Endothelial cell of umbilical vein (primary cell): Measurements from ENCODE around the gene ITGAE. TPM values are rescaled to one million over a fixed set of nuclear protein-coding genes. Genes with fewer than 3 reads are reported as not detected.

Experiments used
- BruUV-seq: library from RNA; stranded (reverse); fragments of 400-500 nt; replicated peaks from 2 replicates; lab custom pipeline; 2021; lab: Mats Ljungman, UMichigan
- CTCF ChIA-PET: fragments of 300-600, 350-600 bp; sonication (Branson Sonifier 250); formaldehyde crosslinking; loops from one replicate; lab custom pipeline; 2021; ENCODE audit warnings: antibody characterized with exemption, inconsistent platforms; lab: Charles Lee
- POLR2A ChIA-PET: fragments of 300-600, 350-600 bp; sonication (Branson Sonifier 250); formaldehyde crosslinking; loops from one replicate; lab custom pipeline; 2021; ENCODE audit warnings: antibody characterized with exemption, inconsistent platforms; lab: Charles Lee
- DNase-seq: peaks from one replicate; pipeline ENCODE4 v3.0.0-alpha.2; 2011; ENCODE audit warnings: low read depth, low spot score
- FAIRE-seq: peaks from 2 replicates; lab custom pipeline; 2011; peaks lifted over from hg19 to GRCh38; lab: Jason Lieb, UNC
- H2AFZ ChIP-seq: 2 replicates; pipeline ENCODE4 v1.6.0; 2012; ENCODE audit warnings: low read depth, low read length, control low read depth, inconsistent platforms
- H3K27ac ChIP-seq: 2 replicates; pipeline ENCODE4 v1.5.1; 2011; ENCODE audit warnings: low read depth, mild to moderate bottlenecking, control low read depth, low read length, moderate library complexity; ENCODE audit not compliant: insufficient read depth
- H3K27me3 ChIP-seq, 2 experiments: 2 replicates each; pipeline versions ENCODE4 v1.6.0 to v1.6.1; 2011; ENCODE audit warnings: low read length in 2 of 2, mixed read lengths in 1 of 2; ENCODE audit not compliant: control insufficient read depth in 2 of 2, insufficient read depth in 2 of 2
- H3K36me3 ChIP-seq, 2 experiments: 2 replicates in 1 of 2; 3 replicates in 1 of 2; pipeline ENCODE4 v1.5.1; 2011; ENCODE audit warnings: low read length in 2 of 2, mild to moderate bottlenecking in 1 of 2, moderate library complexity in 1 of 2; ENCODE audit not compliant: control insufficient read depth in 2 of 2, insufficient read depth in 2 of 2; ENCODE audit errors: extremely low read depth in 1 of 2
- H3K4me1 ChIP-seq: 3 replicates; pipeline ENCODE4 v1.5.1; 2011; ENCODE audit warnings: mild to moderate bottlenecking, low read length; ENCODE audit not compliant: control insufficient read depth, insufficient read depth; ENCODE audit errors: extremely low read depth
- H3K4me2 ChIP-seq: 2 replicates; pipeline ENCODE4 v1.6.1; 2011; ENCODE audit warnings: low read length, control low read depth, mixed read lengths; ENCODE audit not compliant: insufficient read depth
- H3K4me3 ChIP-seq, 3 experiments: fragments of 200-600 bp in 1 of 3; sonication (generic), shearing (Covaris generic) in 1 of 3; replicated peaks in 1 of 3; 2 replicates each; pipeline ENCODE4 v1.5.1; 2011 to 2016; ENCODE audit warnings: control low read depth in 3 of 3, low read length in 3 of 3, mild to moderate bottlenecking in 2 of 3, inconsistent platforms in 1 of 3, low read depth in 1 of 3, moderate library complexity in 1 of 3; ENCODE audit not compliant: insufficient read depth in 1 of 3
- H3K79me2 ChIP-seq: 2 replicates; pipeline ENCODE4 v1.6.0; 2012; ENCODE audit warnings: low read length, inconsistent platforms; ENCODE audit not compliant: control insufficient read depth, insufficient read depth
- H3K9ac ChIP-seq: replicated peaks from 2 replicates; pipeline ENCODE3; 2011; ENCODE audit warnings: low read length, control low read depth; ENCODE audit not compliant: insufficient read depth; ENCODE audit errors: extremely low read depth
- H3K9me1 ChIP-seq: replicated peaks from 3 replicates; pipeline ENCODE4 v1.6.0; 2011; ENCODE audit warnings: mild to moderate bottlenecking, low read length; ENCODE audit not compliant: control insufficient read depth, insufficient read depth; ENCODE audit errors: extremely low read depth
- H3K9me3 ChIP-seq: replicated peaks from 2 replicates; pipeline ENCODE4 v1.5.1; 2012; ENCODE audit warnings: low read length, inconsistent platforms; ENCODE audit not compliant: control insufficient read depth, insufficient read depth
- H4K20me1 ChIP-seq: replicated peaks from 2 replicates; pipeline ENCODE3; 2011; ENCODE audit warnings: mild to moderate bottlenecking, low read length; ENCODE audit not compliant: control insufficient read depth, insufficient read depth; ENCODE audit errors: extremely low read depth
- EZH2 ChIP-seq: IDR thresholded peaks from 2 replicates; pipeline ENCODE4 v1.6.1; 2012; ENCODE audit warnings: borderline replicate concordance, low read depth, mild to moderate bottlenecking, moderate library complexity, low read length, inconsistent platforms; ENCODE audit not compliant: severe bottlenecking
- FOS ChIP-seq: IDR thresholded peaks from 2 replicates; pipeline ENCODE4 v1.6.1; 2011; ENCODE audit warnings: mild to moderate bottlenecking, low read length, moderate library complexity, borderline replicate concordance; ENCODE audit not compliant: insufficient read depth
- GATA2 ChIP-seq: IDR thresholded peaks from 2 replicates; pipeline ENCODE4 v1.7.0; 2011; ENCODE audit warnings: low read depth, mild to moderate bottlenecking, moderate library complexity, mixed read lengths, low read length; ENCODE audit not compliant: insufficient read length, insufficient read depth
- JUN ChIP-seq: IDR thresholded peaks from 2 replicates; pipeline ENCODE4 v1.6.1; 2011; ENCODE audit warnings: borderline replicate concordance, low read depth; ENCODE audit not compliant: insufficient read length, insufficient read depth
- MYC ChIP-seq: IDR thresholded peaks from one replicate; pipeline ENCODE4 v1.6.1; 2011; ENCODE audit warnings: mild to moderate bottlenecking, low read depth, low read length
- POLR2A ChIP-seq: IDR thresholded peaks from 2 replicates; pipeline ENCODE4 v1.6.1; 2012; ENCODE audit warnings: low read depth, mild to moderate bottlenecking, control low read depth, low read length
- POLR2AphosphoS5 ChIP-seq: IDR thresholded peaks from 2 replicates; pipeline ENCODE4 v1.6.1; 2012; ENCODE audit warnings: low read depth, mild to moderate bottlenecking, control low read depth, low read length, moderate library complexity; ENCODE audit not compliant: insufficient read depth
- dilution Hi-C: fragments of 300-500 bp; cut with MboI; formaldehyde crosslinking; loops from one replicate; pipeline ENCODE4 v1.15.0; 2019; ENCODE audit warnings: low sequenced_read_pairs; ENCODE audit not compliant: extremely low pct_ligation_motif_present
- intact Hi-C: fragments of 100-400 bp; cut with micrococcal nuclease; formaldehyde crosslinking; loops from one replicate; pipeline ENCODE4 v1.10.0; 2022
- polyA plus RNA-seq, 4 experiments: library from polyadenylated mRNA; depleted of rRNA in 3 of 4; stranded (reverse) in 3 of 4; unstranded in 1 of 4; fragments of >200 nt; gene quantifications; 2 replicates each; pipeline versions ENCODE4 v1.2.1 to v1.2.3, GENCODE V29; 2011 to 2012; ENCODE audit warnings: missing spikeins in 1 of 4
- total RNA-seq: library from RNA; stranded (reverse); gene quantifications from 2 replicates; pipeline ENCODE4 v1.2.3, GENCODE V29; 2021
- TF ChIP-seq, protein P1 (sequence below), 2 donors: IDR thresholded peaks; 1 replicate in 1 of 2; 2 replicates in 1 of 2; pipeline ENCODE4 v1.5.1; 2011; ENCODE audit warnings: low read length in 2 of 2, mild to moderate bottlenecking in 2 of 2, moderate library complexity in 2 of 2, control low read depth in 1 of 2, inconsistent platforms in 1 of 2, low read depth in 1 of 2; ENCODE audit not compliant: insufficient read depth in 1 of 2; ENCODE audit errors: extremely low read depth in 1 of 2
- TF ChIP-seq, protein P2 (sequence below): IDR thresholded peaks from 2 replicates; pipeline ENCODE4 v1.6.1; 2011; ENCODE audit not compliant: insufficient read depth, insufficient read length

ITGAE gene
- total and polyA plus RNA-seq, 2 donors (not counting 3 experiments of a cell fraction or from before 2014, with no cell fraction given) = 29.6 to 71.6 TPM

DNA sequence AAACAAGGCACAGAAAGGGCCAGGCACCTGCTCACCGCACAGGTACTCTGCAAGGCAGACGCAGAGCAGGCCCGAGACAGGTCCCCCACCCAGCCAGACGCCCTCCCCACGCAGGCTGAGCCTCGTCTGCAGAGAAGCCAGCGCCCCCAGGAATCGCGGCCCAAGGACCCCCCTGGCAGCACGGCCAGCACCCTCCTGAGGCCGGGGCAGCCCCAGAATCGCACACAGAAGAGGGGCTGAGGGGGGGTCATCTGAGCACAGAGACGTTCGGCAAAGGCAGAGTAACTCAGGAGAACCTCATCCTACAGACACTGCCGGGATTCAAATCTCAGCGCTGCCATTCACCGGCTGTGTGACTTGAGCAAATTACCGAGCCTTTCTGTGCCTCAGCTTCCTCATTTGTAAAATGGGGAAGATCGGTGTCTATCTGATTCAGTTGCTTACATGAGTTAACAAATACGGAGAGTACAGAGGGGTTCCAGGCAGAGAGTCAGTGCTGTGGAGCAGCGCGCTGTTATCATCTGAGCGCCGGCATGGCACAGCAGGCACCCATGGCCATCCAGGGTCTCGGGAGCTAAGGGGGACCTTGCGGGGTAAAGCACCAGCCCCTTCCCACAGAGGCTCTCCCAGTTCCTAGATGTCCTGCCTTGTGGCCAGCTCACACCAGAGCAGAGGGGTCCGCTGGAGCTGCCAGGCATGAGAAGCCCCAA is 122.0 kb downstream of the ITGAE start:
- TF ChIP-seq, protein P1, sequence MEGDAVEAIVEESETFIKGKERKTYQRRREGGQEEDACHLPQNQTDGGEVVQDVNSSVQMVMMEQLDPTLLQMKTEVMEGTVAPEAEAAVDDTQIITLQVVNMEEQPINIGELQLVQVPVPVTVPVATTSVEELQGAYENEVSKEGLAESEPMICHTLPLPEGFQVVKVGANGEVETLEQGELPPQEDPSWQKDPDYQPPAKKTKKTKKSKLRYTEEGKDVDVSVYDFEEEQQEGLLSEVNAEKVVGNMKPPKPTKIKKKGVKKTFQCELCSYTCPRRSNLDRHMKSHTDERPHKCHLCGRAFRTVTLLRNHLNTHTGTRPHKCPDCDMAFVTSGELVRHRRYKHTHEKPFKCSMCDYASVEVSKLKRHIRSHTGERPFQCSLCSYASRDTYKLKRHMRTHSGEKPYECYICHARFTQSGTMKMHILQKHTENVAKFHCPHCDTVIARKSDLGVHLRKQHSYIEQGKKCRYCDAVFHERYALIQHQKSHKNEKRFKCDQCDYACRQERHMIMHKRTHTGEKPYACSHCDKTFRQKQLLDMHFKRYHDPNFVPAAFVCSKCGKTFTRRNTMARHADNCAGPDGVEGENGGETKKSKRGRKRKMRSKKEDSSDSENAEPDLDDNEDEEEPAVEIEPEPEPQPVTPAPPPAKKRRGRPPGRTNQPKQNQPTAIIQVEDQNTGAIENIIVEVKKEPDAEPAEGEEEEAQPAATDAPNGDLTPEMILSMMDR (IDR thresholded peaks at IDR 0.05; ENCODE audit: extremely low read depth in 1 of 2, insufficient read depth in 1 of 2, low read depth in 1 of 2, low read length in 2 of 2) = no peak
- TF ChIP-seq JUN (no peak), GATA2 (no peak), MYC (no peak), POLR2AphosphoS5 (no peak), EZH2 (no peak), FOS (no peak), POLR2A (no peak)
- TF ChIP-seq, protein P2, sequence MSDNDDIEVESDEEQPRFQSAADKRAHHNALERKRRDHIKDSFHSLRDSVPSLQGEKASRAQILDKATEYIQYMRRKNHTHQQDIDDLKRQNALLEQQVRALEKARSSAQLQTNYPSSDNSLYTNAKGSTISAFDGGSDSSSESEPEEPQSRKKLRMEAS = no peak
- dilution Hi-C loops = no loop called here
- Histone ChIP-seq H3K27me3 (peaks cover 0 to 5% of the 10 kb centered on the region in 2 experiments), H3K36me3 (no peaks in the 10 kb centered on the region), H3K27ac (no peak overlapping the region), H3K4me3 (no peak overlapping the region), H4K20me1 (no peaks in the 10 kb centered on the region), H3K79me2 (no peaks in the 10 kb centered on the region), H3K4me2 (no peak overlapping the region), H3K9me1 (no peaks in the 10 kb centered on the region), H2AFZ (no peak overlapping the region), H3K4me1 (no peaks in the 10 kb centered on the region), H3K9ac (no peak overlapping the region), H3K9me3 (no peaks in the 10 kb centered on the region)
- BruUV-seq = no TSS peak
- DNase-seq = no peak
- intact Hi-C loops = no loop called here
- ChIA-PET CTCF (interaction anchor here (2.8 kb wide), 1 partner anchor 59 kb away, joined by 9 read pairs; no protein-coding TSS in a partner anchor), POLR2A (no interaction called here)
- FAIRE-seq = no peak
